Measurements from ENCODE around the gene RIN2.

RIN2 gene, protein sequence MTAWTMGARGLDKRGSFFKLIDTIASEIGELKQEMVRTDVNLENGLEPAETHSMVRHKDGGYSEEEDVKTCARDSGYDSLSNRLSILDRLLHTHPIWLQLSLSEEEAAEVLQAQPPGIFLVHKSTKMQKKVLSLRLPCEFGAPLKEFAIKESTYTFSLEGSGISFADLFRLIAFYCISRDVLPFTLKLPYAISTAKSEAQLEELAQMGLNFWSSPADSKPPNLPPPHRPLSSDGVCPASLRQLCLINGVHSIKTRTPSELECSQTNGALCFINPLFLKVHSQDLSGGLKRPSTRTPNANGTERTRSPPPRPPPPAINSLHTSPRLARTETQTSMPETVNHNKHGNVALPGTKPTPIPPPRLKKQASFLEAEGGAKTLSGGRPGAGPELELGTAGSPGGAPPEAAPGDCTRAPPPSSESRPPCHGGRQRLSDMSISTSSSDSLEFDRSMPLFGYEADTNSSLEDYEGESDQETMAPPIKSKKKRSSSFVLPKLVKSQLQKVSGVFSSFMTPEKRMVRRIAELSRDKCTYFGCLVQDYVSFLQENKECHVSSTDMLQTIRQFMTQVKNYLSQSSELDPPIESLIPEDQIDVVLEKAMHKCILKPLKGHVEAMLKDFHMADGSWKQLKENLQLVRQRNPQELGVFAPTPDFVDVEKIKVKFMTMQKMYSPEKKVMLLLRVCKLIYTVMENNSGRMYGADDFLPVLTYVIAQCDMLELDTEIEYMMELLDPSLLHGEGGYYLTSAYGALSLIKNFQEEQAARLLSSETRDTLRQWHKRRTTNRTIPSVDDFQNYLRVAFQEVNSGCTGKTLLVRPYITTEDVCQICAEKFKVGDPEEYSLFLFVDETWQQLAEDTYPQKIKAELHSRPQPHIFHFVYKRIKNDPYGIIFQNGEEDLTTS

DNA sequence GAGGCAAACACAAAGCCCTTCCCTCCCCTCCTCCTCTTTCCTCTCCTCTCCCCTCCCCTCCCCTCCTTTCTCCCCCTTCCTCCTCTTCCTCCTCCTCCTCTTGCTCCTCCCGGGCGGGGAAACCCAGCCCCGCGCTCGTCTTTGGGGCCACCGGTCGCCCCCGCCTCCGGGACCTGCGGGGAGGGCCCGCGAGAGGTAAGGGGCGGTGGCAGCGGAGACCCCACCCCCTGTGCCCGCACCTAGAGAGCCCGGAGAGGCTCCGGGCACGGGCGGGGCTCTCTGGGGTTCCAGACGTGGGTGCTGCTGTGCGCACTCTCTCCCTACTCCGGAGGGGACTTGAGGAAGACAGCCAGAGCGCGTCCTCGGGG lies at the start of gene RIN2:
Gene RIN2 (plus strand): TSS at position 126 of the 368 bp plus-strand sequence. CDS start 131,344 bp downstream, outside the sequence.
- DNase-seq: no peak

- DNase-seq: no peak
These were observed 48.3 kb upstream of the RIN2 start for GRCh38 chr20:19709635-19710335.

DNA sequence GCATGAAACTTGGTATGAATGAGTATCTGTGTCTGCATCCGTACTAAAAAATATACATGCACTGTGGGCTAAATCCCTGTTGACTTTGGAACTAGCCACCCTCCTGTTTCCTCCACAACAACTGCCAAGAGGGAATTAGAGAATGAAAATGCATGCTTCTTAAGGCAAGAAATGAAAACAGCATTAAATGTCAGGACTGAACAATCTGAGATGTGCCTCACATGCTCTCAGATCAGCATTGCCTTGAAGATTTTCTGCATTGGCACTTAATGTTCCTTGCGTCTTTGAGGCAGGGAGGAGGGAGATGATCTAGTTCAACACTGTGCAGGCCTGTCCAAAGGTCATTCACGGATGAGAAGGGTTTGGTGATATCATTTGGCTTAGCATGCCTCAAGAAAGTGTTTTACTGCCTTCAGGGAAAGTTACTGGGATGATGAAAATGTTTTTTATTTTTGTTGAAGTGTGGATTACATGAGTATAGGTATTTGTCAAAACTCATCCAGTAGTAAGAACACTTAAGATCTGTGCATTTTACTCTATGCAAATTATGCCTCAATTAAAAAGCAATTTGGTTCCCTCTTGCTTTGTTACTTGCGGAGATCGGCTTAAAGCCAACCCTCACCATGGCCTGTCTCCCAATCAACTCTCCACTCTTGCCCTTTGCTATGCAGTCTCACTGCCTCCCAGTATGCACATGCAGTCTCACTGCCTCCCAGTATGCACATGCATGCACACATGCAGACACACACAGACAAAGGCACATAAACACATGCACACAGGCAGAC lies 47.5 kb upstream of the RIN2 start:
- DNase-seq: no peak

DNA sequence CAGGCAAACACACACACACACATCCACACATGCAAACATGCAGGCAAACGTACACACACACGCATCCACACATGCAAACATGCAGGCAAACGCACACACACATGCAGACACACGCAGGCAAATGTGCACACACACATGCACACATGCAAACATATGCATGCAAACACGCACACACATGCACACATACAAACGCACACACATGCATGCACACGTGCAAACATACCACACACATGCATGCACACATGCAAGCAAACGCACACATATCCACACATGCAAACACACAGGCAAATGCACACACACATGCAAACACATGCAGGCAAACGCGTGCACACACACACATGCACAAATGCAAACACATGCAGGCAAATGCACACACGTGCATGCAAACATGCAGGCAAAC lies 46.9 kb upstream of the RIN2 start:
- DNase-seq: no peak

DNA sequence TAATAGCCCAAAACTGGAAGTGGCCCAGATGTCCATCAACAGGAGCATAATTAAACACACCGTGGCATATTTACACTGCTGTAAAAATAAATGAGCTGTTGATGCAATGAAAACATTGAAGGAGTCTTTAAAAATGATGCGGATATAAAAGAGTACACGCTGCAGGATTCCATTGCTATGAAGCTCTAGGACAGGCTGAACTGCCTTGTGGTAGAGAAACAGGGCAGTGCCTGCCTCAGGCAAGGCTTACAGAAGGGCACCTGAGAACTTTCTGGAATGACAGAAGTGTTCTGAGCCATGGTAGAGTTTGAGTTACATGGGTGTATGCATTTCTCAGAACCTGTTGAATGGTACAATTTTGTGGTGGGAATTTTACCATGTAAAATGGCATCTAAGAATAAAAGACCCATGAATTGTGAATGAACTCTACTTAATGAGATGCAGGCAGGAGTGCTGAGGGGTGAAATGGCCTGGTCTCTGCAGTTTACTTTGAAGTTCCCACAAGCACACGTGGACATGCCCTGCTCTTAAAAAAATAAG lies 45.3 kb upstream of the RIN2 start:
- no peak for DNase-seq

DNA sequence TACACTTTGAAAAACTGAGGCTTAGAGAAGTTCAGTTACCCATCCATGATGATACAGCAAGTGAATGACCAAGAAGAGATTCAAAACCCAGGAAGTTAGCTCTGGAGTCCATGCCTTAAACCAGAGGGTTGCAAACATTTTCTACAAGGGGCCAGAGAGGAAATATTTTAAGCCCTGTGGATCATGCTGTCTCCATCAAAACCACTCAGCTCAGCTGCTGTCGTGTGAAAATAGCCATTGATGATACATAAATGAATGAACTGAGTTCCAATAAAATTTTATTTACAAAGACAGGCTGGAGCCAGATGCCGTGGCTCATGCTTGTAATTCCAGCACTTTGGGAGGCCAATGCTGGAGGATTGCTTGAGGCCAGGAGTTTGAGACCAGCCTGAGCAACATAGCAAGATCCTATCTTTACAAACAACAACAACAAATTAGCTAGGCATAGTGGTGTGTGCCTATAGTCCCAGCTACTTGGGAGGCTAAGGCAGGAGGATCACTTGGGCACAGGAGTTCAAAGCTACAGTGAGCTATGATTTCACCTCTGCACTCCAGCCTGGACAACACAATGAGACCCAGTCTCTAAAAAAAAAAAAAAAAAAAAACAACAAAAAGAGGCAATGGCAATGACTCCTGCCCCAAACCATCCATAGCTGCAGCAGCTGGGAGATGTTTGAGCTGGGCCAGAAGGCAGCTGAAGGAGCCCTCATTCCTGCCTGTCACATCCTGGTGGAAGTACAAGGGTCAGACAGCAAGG lies 44.1 kb upstream of the RIN2 start:
- DNase-seq: no peak

DNA sequence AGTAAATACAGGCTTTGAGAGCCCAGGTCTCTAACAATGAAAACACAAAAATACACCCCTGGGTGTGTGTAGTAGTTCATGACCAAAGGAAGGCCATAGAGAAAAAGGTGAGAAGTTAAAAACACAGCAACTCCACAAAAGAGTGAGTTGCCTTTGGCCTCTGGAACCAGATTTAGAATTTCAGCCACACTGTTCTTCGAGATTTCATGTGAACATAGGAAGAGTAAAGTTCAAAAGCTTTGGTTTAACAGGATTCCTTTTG lies 43.5 kb upstream of the RIN2 start:
- no peak for DNase-seq

DNA sequence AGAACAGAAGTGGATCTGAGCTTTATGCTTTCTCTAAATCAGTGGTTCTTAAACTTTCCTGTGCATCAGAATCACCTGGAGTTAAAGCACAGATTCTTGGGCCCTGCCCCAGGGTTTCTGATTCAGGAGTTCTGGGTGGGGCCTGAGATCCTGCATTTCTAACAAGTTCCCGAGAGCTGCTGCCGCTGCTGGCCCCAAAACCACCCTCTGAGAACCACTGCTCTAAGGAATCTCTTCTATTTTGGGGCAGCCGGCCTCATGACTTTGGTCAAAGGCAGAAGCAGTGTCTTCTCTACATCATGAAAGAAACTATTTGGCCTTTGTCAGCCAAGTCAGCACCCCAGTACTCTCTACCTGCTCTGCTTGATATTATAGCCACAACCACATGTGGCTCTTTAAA lies 42.1 kb upstream of the RIN2 start:
- DNase-seq: no peak

- DNase-seq: no peak
These were observed 39.2 kb upstream of the RIN2 start for GRCh38 chr20:19718880-19719279.

- DNase-seq: no peak
These were observed 37.1 kb upstream of the RIN2 start for GRCh38 chr20:19720991-19721390.

DNA sequence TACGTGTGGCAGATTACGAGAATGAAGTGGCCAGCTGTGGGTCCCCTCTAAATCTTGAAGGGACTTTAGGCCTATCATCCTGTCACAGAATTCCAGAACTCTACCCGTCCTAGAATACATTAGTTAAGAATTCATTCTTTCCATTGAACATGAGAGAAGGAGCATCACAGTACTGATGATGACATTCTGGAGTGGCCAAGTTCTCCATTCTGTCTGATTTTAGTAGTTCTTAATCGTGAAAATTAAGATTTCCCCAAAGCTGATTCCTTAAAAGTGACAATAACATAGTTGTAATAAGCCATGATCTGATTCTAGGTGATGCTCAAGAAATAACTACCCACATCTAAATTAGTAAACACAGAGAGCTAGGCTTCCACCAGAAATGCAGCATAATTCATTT lies 35.0 kb upstream of the RIN2 start:
- no peak for DNase-seq

DNA sequence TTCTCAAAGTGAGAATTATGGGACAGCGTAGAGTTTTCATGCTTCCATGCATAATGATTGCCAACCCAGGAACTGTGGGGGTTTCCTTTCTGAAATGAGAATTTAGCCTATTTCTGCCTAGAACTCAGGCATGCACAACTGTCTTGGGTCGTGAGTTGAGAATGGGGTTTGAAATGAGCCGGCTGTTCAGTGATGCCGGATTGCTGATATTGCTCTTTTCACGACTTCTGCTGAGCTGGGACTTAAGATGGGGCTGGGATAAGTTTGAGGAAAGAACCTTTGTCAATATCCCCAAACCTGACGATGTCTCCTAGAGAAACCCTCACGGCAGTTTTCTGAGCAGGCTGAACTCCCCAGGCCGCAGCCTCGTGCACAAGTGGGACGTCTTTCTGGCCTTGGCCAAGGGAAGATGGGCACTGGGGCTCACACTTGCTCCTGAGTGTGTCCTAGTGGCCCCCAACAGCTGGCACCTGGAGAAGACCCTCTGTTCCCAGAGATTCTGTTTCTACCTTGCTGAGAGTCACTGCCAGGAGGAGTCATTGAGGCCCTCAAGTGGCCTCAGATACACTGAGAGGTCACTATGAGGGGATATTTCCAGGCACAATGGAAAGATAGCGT lies 34.1 kb upstream of the RIN2 start:
- no peak for DNase-seq

DNA sequence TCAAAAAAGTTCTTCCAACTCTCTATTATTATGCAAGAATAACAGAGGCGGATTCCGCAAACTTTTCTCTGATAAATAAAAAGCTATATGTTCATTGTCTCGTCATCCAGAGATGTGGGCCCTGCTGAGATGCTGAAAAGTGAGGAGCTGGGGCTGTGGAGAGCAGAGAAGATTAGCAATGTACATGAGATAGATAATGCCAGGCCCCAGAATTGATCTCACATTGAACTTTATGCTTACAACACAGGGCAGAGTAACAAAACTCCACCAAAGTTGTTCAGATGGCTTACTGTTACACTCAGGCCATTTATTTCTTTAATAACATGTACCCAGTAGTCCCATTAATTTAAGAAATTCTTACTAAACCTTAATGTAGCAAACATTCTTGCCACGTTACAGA lies 32.7 kb upstream of the RIN2 start:
- DNase-seq: no peak

- no peak for DNase-seq
These were observed 32.1 kb upstream of the RIN2 start for GRCh38 chr20:19725814-19726525.

DNA sequence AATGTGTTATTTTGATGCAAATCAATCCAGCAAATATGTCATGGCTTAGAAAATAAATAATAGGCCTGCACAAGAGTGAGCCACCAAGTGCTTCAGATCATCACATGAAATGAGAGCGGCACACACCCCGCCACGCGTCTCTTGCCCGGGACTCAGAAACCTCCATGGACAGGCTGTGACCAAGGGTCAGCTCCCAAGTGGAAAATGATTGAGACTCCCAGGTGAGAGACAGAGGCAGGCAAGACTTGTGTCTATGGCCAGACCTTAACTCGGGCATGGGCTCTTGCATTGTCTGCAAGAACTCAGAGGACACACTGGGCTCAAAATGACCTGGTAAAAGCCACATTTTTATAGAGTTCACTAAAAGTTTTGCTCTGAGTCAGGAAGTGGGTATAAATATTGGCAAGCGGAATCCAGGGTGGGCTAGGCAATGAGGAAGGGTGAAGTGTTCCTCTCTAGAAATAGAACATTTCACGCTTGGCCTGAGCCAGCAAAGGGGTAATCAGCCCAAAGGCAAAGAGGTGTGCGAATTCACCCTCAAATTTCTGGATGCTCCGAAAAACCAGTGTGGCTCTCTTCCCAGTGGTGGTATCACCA lies 30.7 kb upstream of the RIN2 start:
- no peak for DNase-seq

GRCh38 chr20:19729672-19730071 lies 28.4 kb upstream of the RIN2 start:
- no peak for DNase-seq

- DNase-seq: no peak
These were observed 27.4 kb upstream of the RIN2 start for GRCh38 chr20:19730706-19731105.

DNA sequence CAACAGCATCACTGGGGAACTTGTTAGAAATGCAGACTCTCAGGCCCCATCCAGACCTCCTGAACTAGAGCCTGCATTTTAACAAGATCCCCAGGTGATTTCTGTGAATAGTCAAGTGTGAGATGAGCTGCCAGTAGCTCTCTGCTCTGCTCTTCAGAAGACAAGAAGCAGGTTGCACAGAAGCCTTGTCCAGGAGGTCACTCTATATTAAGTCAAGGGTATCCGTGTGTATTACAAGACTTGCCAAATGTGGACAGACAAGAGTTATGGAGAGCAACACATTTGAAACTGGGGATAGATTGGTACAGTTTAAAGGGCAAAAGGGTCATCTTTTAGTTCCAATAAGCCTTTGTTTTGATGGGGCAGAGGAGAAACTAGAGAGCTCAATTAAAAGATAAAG lies 23.2 kb upstream of the RIN2 start:
- no peak for DNase-seq

DNA sequence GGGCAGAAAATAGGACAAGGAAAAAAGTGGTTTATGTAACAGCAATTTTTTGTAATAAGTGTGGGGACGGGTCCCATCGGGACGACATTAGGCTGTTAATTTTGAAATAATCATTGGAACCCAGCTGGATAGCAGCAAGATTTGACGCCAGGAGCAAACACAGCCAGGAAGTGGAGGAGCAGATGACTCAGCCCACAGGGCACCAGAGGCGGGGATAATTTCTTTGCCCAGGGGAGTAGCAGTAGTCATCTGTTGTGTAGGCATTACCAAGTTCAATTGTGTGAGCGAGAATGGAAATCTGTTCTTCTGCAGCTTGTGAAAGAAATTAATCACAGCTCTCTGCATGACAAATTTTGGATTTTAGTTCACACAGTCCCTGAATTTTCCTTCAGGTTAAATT lies 22.6 kb upstream of the RIN2 start:
- no peak for DNase-seq

DNA sequence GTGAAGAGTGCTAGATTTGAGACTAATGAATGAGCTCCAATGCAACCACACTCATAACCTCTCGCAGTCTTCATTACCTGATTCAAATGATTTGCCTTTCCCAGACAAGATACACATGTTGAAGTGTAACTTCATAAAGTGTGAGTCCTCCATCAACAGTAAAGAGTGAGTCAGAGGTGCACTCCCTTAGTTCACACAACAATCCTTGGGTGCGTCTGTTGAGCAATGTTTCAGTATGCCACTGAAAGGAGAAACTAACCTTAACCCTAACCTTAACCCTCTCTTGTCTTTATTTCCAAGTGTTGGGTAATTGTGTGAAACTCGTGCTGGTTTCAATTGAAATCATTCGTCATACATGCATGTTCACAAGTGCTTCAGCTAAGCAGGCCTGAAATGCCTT lies 21.0 kb upstream of the RIN2 start:
- DNase-seq: no peak

Data from retina (tissue), 1 donor.